AG10803 (cell line): ENCODE results near the gene CELF1.

ENCODE experiments used
- DNase-seq: peaks from one replicate; pipeline ENCODE4 v3.0.0; 2010; ENCODE audit warnings: low read depth
- H3K4me3 ChIP-seq: 2 replicates; pipeline ENCODE4 v1.5.1; 2011; ENCODE audit warnings: mild to moderate bottlenecking, low read length, control low read depth
- TF ChIP-seq, protein P1 (sequence below): conservative IDR thresholded peaks from 2 replicates; pipeline ENCODE4 v1.5.1; 2011; ENCODE audit warnings: mild to moderate bottlenecking, low read length, control low read depth, inconsistent platforms

CELF1 gene

DNA sequence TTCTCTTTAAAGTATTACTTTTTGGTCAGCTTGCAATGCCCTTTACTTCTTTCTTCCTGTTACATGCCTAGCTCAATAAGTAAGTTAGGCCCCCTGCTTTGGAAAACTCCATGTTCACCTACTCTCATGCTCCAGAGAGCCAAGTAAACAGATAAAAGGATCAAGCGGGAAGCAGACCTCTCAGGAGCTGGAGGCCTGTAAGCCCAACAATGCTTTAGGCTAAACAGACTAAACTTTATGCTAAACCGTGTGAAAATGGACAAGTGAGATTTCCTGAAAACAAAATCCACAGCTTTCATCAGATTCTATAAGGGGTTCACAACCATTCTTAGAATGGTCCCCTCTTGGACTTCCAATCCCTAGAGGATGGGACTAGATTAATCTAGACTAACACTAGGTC, 40.2 kb downstream of the CELF1 start:
- DNase-seq, result no peak
- H3K4me3 ChIP-seq, result no peak overlapping the region
- TF ChIP-seq, protein P1, sequence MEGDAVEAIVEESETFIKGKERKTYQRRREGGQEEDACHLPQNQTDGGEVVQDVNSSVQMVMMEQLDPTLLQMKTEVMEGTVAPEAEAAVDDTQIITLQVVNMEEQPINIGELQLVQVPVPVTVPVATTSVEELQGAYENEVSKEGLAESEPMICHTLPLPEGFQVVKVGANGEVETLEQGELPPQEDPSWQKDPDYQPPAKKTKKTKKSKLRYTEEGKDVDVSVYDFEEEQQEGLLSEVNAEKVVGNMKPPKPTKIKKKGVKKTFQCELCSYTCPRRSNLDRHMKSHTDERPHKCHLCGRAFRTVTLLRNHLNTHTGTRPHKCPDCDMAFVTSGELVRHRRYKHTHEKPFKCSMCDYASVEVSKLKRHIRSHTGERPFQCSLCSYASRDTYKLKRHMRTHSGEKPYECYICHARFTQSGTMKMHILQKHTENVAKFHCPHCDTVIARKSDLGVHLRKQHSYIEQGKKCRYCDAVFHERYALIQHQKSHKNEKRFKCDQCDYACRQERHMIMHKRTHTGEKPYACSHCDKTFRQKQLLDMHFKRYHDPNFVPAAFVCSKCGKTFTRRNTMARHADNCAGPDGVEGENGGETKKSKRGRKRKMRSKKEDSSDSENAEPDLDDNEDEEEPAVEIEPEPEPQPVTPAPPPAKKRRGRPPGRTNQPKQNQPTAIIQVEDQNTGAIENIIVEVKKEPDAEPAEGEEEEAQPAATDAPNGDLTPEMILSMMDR, result no peak

DNA sequence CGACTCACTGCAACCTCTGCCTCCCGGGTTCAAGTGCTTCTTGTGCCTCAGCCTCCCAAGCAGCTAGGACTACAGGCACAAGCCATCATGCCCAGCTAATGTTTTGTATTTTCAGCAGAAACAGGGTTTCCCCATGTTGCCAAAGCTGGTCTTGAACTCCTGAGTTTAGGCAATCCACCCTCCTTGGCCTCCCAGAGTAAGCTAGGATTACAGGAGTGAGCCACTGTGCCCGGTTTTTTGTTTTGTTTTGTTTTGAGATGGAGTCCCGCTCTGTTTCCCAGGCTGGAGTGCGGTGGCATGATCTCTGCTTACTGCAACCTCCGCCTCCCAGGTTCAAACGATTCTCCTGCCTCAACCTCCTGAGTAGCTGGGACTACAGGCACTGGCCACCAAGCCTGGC, 41.0 kb downstream of the CELF1 start:
- TF ChIP-seq, protein P1, result no peak
- DNase-seq, result no peak
- no peak overlapping the region for H3K4me3 ChIP-seq

DNA sequence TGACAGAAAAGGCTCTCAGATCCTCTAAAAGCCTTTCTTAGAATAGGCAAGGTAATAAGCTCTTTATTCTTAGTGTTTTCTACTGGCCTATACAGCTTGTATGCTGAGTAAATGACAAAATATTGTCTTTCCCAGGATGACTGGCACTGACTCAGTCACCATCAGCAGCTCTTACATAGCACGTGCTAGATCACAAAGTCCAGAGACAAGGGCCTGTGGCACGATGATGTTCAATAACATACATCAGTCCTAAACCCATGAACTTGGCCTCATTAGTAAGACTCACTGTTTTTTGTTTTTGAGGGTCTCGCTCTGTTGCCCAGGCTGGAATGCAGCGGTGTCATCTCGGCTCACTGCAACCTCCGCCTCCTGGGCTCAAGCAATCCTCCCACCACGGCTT, 42.7 kb downstream of the CELF1 start:
- H3K4me3 ChIP-seq, result no peak overlapping the region
- TF ChIP-seq, protein P1, result no peak
- DNase-seq, result no peak

DNA sequence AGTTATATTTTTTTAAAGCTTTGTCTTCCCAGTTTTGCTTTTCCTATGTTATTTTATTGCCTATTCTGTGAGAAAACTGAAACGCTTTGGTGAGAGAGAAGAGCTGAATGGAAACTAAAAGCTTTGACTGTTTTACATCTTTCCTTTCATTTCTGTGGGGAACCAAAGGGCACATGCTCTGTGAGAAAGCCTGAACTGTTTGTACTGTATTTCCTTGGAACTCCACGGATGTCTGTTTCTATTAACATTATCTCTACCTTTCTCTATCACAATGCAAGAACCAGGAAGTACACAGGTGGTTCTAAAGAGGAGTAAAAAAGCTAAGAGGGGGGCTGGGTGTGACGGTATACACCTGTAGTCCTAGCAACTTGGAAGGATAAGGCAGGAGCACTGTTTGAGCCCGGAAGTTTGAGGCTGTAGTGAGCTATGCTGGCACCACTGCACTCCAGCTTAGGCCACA, 43.8 kb downstream of the CELF1 start:
- H3K4me3 ChIP-seq, result no peak overlapping the region
- TF ChIP-seq, protein P1, result no peak
- DNase-seq, result no peak

DNA sequence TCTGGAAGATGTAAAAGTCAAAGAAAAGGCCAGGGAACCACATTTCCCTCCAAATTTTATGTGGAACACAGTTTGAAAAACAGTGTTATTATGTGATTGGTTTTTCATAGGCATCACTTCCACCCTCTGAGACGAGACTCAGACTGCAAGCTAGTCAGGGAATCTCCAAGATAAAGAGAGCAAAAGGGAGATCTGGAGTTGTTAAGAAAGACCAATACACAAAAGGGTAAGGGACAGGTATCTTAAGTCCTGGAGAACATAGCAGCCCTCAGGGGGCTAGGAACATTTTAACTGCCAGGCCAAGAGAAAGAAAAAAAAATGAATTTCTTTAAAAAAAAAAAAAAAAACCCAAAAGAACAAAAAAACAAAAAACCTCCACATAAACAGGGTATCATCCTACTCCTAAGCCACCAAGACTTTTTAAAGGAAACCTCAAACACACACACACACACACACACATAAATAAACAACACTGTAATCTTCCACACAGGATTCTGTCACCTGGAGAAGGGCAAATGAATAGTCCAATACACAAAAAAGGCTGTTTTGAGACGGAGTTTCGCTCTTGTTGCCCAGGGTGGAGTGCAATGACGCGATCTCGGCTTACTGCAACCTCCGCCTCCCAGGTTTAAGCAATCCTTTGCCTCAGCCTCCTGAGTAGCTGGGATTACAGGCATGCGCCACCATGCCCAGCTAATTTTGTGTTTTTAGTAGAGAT, 44.5 kb downstream of the CELF1 start:
- no peak for DNase-seq
- H3K4me3 ChIP-seq, result no peak overlapping the region
- TF ChIP-seq, protein P1, result no peak

DNA sequence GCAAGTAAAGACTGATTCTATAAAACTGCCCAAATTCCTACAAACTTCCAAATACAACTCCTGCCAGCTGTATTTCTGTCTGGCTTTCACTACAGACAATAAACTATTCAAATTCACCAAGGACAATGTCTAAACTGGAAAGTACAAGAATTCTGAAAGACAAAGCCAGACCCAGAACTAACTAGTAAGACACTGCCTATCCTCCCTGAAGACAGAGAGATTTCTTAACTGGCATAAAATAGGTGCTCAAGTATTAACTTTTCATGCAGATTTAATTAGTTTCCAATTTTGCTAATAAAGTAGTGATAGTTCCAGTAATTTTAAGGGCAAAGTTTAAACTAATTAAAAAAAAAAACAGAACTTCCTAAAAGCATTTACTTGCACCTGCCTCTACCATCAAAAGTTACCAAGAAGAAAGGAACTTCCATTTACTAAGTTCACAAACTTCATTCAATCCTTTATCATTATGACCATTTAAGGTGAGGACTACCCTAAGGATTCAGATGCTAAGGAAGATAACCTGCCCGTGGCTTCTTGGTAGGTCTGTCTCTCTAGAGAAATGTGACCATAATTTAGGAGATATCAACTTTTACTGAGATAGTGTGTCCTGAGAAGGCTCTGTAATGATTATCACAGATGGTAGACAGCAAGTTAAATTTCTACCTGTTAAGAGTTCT, 45.2 kb downstream of the CELF1 start:
- no peak for DNase-seq

More for the DNA sequence above, 45.2 kb downstream of the CELF1 start:
- TF ChIP-seq, protein P1, result no peak
- H3K4me3 ChIP-seq, result no peak overlapping the region
